ENCODE results near the gene TMEFF2. TPM values are rescaled to one million over a fixed set of nuclear protein-coding genes. Genes with fewer than 3 reads are reported as not detected.

Gene TMEFF2
- total and polyA plus RNA-seq, 9 donors = 7.7 to 35.3 (median 28.2) TPM

DNA sequence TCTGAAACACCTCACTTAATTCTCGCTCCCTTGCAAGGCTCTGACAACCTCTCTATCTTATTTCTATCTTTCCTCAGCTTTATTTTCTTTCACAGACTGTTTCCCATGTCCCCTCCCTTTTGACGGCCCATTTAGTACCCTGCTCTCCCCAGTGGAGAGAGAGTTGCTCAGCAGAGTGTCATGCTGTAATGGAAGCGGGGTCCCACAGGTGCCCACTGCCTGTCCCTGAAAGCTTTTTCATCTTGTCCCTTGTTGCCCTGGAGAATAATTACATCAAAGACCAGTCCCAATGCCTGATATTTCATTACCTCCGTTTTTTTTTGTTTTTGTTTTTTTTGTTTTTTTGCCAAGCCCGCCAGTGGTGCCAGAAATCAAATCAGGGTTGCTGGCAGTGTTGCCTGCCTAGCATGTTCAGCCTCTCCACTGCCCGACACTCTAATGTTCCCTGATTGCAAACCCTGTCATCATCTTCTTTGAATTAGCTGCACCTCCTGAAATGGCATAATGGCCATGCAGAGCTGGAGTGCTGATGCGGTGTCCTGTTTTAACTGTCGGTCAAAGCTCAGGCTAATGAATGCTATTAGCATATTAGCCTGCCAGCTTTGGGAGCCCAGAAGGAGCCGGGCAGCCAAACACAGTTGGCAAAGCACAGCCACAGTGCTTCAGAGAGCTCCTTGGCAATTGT lies 276.6 kb downstream of the TMEFF2 start:
- Histone ChIP-seq H3K4me3 (ENCODE audit: low read length) (no peak overlapping the region), H3K4me1 (ENCODE audit: control insufficient read depth, insufficient read depth, low read length) (no peaks in the 10 kb centered on the region), H3K36me3 (ENCODE audit: control insufficient read depth, insufficient read depth, low read length) (no peaks in the 10 kb centered on the region), H3K27ac (ENCODE audit: low read length) (no peak overlapping the region), H3K27me3 (ENCODE audit: control insufficient read depth, insufficient read depth, low read length) (no peaks in the 10 kb centered on the region), H3K9me3 (replicated peaks; ENCODE audit: control insufficient read depth, low read depth, low read length) (no peaks in the 10 kb centered on the region)
- no peak for DNase-seq
- 82% methylated on average over 8 of the region's 9 CpGs for WGBS (ENCODE audit: insufficient coverage)

DNA sequence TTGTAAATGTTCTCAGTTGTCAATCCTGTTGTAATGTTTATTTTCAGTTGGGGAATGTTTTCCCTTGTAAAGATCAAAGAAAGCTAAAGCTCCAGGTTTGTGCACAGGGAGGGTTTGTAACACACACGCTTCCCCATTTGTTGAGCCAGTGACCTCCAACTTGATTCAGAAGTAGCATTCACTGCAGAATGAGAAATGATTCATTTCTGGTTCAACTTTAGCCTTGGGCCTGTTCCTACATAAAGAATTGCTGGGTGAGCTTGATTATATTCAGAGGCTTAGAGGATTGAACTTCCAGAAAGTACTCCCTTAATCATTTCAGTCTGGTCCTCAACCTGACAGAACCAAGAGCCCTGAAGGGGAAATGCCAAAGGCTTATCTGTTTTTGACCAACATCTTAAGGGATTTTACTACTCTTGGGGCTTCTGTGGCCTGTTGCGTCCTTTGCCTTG lies 277.3 kb downstream of the TMEFF2 start:
- DNase-seq = no peak
- Histone ChIP-seq H3K9me3 (replicated peaks; ENCODE audit: control insufficient read depth, low read depth, low read length) (no peaks in the 10 kb centered on the region), H3K4me3 (ENCODE audit: low read length) (no peak overlapping the region), H3K27ac (ENCODE audit: low read length) (no peak overlapping the region), H3K27me3 (ENCODE audit: control insufficient read depth, insufficient read depth, low read length) (no peaks in the 10 kb centered on the region), H3K36me3 (ENCODE audit: control insufficient read depth, insufficient read depth, low read length) (no peaks in the 10 kb centered on the region), H3K4me1 (ENCODE audit: control insufficient read depth, insufficient read depth, low read length) (no peaks in the 10 kb centered on the region)
- WGBS (ENCODE audit: insufficient coverage) = 87% methylated on average over 2 of the region's 2 CpGs

DNA sequence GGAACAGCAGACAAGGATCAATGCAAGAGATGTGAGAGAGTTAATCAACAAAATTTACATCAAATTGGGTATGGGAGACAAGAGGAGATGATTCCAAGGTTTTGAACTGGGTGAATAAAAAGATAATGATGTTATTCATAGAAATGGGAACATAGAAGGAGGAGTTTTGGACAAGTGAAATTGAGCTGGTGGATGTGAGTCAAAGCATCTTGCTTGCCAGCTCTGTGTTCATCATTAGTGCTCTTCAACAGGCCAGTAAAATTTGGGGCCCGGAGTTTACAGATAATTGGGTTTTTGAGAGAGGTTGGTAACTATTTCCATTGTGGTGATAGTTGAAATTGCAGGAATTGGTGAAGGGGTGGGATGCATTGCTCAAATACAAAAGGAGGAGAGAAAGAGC lies 277.9 kb downstream of the TMEFF2 start:
- no peaks in the 10 kb centered on the region for H3K4me1 ChIP-seq (ENCODE audit: control insufficient read depth, insufficient read depth, low read length)
- H3K4me3 ChIP-seq (ENCODE audit: low read length) = no peak overlapping the region
- H3K9me3 ChIP-seq (replicated peaks; ENCODE audit: control insufficient read depth, low read depth, low read length) = no peaks in the 10 kb centered on the region
- no peak overlapping the region for H3K27ac ChIP-seq (ENCODE audit: low read length)
- no peak for DNase-seq
- H3K36me3 ChIP-seq (ENCODE audit: control insufficient read depth, insufficient read depth, low read length) = no peaks in the 10 kb centered on the region
- H3K27me3 ChIP-seq (ENCODE audit: control insufficient read depth, insufficient read depth, low read length) = no peaks in the 10 kb centered on the region
- 60% methylated on average over 1 of the region's 1 CpG for WGBS (ENCODE audit: insufficient coverage)

DNA sequence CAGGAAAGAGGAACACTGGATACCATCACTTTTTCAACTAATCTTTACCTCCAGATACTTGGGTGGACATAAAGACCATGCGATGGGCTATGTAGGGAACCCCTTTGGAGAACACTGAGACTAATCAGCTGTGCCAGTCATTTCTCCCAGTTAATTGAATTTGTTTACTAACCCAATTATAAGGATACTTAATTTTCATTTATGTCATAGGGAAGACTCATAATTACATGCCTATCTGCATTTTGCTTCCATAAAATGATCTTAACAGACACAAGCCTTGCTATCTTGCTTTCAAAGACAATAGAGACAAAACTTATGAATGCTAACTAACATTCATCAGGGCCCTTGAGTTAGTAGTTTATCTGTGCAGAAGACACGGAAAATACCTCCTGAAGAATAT lies 279.0 kb downstream of the TMEFF2 start:
- DNase-seq = no peak
- Histone ChIP-seq H3K9me3 (replicated peaks; ENCODE audit: control insufficient read depth, low read depth, low read length) (no peaks in the 10 kb centered on the region), H3K27ac (ENCODE audit: low read length) (no peak overlapping the region), H3K4me1 (ENCODE audit: control insufficient read depth, insufficient read depth, low read length) (no peaks in the 10 kb centered on the region), H3K36me3 (ENCODE audit: control insufficient read depth, insufficient read depth, low read length) (no peaks in the 10 kb centered on the region), H3K27me3 (ENCODE audit: control insufficient read depth, insufficient read depth, low read length) (no peaks in the 10 kb centered on the region), H3K4me3 (ENCODE audit: low read length) (no peak overlapping the region)
- WGBS (ENCODE audit: insufficient coverage) = no CpG with 5 or more reads among the region's 2 CpGs

DNA sequence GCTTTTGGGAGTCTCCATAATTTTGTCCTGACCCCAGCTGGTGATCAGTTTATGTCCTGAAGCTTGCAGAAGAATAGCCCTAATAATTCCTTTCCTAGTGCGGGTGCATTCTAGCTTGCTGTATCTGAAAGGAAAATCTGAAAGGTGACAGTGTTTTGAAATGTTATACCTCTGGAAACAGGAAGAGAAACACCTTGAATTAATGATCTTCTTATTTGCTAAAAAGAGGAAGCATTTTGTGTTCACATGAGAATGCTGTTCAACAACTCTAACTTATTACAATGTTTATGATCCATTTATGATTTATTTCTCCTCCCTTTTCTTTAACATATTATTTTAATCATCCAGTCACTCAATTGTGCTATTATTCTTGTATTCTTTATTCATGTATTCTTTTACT lies 280.9 kb downstream of the TMEFF2 start:
- Histone ChIP-seq H3K27me3 (ENCODE audit: control insufficient read depth, insufficient read depth, low read length) (no peaks in the 10 kb centered on the region), H3K9me3 (replicated peaks; ENCODE audit: control insufficient read depth, low read depth, low read length) (no peaks in the 10 kb centered on the region), H3K27ac (ENCODE audit: low read length) (no peak overlapping the region), H3K4me1 (ENCODE audit: control insufficient read depth, insufficient read depth, low read length) (no peaks in the 10 kb centered on the region), H3K4me3 (ENCODE audit: low read length) (no peak overlapping the region), H3K36me3 (ENCODE audit: control insufficient read depth, insufficient read depth, low read length) (no peaks in the 10 kb centered on the region)
- no CpG with 5 or more reads among the region's 1 CpG for WGBS (ENCODE audit: insufficient coverage)
- DNase-seq = no peak

DNA sequence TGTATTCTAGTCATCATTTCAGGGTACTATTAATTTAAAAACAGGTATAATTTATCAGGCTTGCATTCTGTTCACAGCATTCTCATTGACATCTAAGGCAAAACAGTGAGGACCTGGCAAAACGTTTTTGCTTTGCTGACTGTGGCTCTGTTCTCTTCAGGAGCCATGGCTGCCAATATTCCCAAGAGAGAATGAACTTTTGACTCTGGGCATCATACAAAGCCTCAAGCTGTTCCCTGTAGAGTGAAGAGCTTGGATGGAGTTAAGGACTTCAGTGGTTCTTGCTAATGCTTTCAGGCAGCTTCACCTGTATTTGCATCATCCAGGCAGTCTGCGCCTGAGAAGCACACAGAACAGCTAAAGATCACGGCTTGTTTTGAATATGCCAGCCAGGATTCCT lies 282.0 kb downstream of the TMEFF2 start:
- Histone ChIP-seq H3K36me3 (ENCODE audit: control insufficient read depth, insufficient read depth, low read length) (no peaks in the 10 kb centered on the region), H3K9me3 (replicated peaks; ENCODE audit: control insufficient read depth, low read depth, low read length) (no peaks in the 10 kb centered on the region), H3K27me3 (ENCODE audit: control insufficient read depth, insufficient read depth, low read length) (no peaks in the 10 kb centered on the region), H3K4me1 (ENCODE audit: control insufficient read depth, insufficient read depth, low read length) (no peaks in the 10 kb centered on the region), H3K27ac (ENCODE audit: low read length) (no peak overlapping the region), H3K4me3 (ENCODE audit: low read length) (no peak overlapping the region)
- 45% methylated on average over 2 of the region's 3 CpGs for WGBS (ENCODE audit: insufficient coverage)
- no peak for DNase-seq

DNA sequence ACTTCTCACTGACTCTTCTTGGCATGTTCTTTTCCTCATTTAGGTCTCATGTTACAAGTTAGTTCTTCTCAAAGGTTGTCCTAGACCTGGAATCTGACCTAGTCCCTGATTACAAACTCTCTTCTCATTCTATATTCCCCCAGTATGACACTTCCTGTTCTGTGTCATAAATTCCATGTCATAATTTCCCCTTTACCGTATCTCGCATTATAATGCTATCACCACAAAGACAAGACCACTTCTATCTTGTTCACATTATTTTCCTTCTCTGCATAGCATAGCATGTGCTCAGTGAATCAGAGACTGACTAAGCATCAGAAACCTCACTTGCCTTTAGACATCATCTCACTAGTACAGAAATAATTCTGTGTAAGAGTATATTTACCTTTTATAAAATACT lies 284.2 kb downstream of the TMEFF2 start:
- Histone ChIP-seq H3K4me1 (ENCODE audit: control insufficient read depth, insufficient read depth, low read length) (no peaks in the 10 kb centered on the region), H3K27me3 (ENCODE audit: control insufficient read depth, insufficient read depth, low read length) (no peaks in the 10 kb centered on the region), H3K9me3 (replicated peaks; ENCODE audit: control insufficient read depth, low read depth, low read length) (no peaks in the 10 kb centered on the region), H3K27ac (ENCODE audit: low read length) (no peak overlapping the region), H3K4me3 (ENCODE audit: low read length) (no peak overlapping the region), H3K36me3 (ENCODE audit: control insufficient read depth, insufficient read depth, low read length) (no peaks in the 10 kb centered on the region)
- DNase-seq = no peak
- WGBS (ENCODE audit: insufficient coverage) = no CpG with 5 or more reads among the region's 2 CpGs

DNA sequence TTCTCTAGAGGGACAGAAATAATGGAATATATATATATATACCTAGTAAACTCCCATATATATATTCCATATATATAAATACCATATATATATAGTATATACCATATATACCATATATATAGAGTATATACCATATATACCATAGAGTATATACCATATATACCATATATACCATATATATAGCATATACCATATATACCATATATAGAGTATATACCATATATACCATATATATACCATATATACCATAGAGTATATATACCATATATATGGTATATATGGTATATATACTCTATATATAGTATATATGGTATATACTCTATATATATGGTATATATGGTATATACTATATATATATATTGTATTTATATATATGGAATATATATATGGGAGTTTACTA lies 285.9 kb downstream of the TMEFF2 start:
- H3K4me1 ChIP-seq (ENCODE audit: control insufficient read depth, insufficient read depth, low read length) = no peaks in the 10 kb centered on the region
- no peak overlapping the region for H3K4me3 ChIP-seq (ENCODE audit: low read length)
- no peaks in the 10 kb centered on the region for H3K36me3 ChIP-seq (ENCODE audit: control insufficient read depth, insufficient read depth, low read length)
- no peak overlapping the region for H3K27ac ChIP-seq (ENCODE audit: low read length)
- no peaks in the 10 kb centered on the region for H3K27me3 ChIP-seq (ENCODE audit: control insufficient read depth, insufficient read depth, low read length)
- no peak for DNase-seq
- H3K9me3 ChIP-seq (replicated peaks; ENCODE audit: control insufficient read depth, low read depth, low read length) = no peaks in the 10 kb centered on the region

DNA sequence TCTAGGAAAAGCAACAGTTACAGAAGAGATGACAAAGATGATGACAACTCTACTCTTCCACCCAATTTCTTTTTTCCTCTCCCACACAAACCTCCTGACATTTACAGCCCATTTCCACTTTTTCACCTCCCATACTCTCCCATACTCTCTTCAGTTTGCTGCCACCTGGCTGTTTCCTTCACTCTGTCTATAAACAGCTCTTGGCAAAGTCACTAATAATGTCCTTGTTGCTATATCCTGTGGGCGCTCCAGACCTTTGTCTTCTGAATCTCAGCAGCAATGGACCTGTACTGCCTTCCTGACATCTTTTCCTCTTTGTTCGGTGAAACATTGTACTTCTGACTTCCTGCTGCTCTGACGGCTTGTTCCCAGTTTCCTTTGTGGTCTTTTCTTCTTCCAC lies 287.2 kb downstream of the TMEFF2 start:
- no peak overlapping the region for H3K4me3 ChIP-seq (ENCODE audit: low read length)
- H3K4me1 ChIP-seq (ENCODE audit: control insufficient read depth, insufficient read depth, low read length) = no peaks in the 10 kb centered on the region
- DNase-seq = peak; percentile 23
- no peaks in the 10 kb centered on the region for H3K9me3 ChIP-seq (replicated peaks; ENCODE audit: control insufficient read depth, low read depth, low read length)
- no peaks in the 10 kb centered on the region for H3K36me3 ChIP-seq (ENCODE audit: control insufficient read depth, insufficient read depth, low read length)
- H3K27ac ChIP-seq (ENCODE audit: low read length) = no peak overlapping the region
- WGBS (ENCODE audit: insufficient coverage) = 88% methylated on average over 3 of the region's 3 CpGs
- no peaks in the 10 kb centered on the region for H3K27me3 ChIP-seq (ENCODE audit: control insufficient read depth, insufficient read depth, low read length)

DNA sequence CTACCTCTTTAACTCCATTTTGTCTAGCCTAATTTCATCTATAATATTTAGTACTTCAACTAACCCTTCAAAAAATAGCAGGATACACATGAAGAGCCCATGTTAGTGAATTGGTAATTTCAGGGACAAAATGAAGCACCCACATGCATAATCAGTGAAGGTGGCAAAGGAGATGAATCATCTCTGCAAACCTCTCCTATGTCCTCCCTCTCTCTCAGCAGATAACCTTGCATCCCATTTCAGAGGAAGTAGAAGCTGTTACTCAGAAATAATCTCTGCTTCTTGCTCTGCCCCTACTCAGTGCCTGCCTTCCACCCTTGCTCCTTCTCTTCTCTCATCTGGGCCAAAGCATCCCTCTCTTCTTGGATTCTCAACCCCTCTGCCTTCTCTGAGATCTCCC lies 287.6 kb downstream of the TMEFF2 start:
- H3K27ac ChIP-seq (ENCODE audit: low read length) = no peak overlapping the region
- no peak for DNase-seq
- H3K4me1 ChIP-seq (ENCODE audit: control insufficient read depth, insufficient read depth, low read length) = no peaks in the 10 kb centered on the region
- no peaks in the 10 kb centered on the region for H3K27me3 ChIP-seq (ENCODE audit: control insufficient read depth, insufficient read depth, low read length)
- no peaks in the 10 kb centered on the region for H3K9me3 ChIP-seq (replicated peaks; ENCODE audit: control insufficient read depth, low read depth, low read length)
- H3K4me3 ChIP-seq (ENCODE audit: low read length) = no peak overlapping the region
- no peaks in the 10 kb centered on the region for H3K36me3 ChIP-seq (ENCODE audit: control insufficient read depth, insufficient read depth, low read length)

DNA sequence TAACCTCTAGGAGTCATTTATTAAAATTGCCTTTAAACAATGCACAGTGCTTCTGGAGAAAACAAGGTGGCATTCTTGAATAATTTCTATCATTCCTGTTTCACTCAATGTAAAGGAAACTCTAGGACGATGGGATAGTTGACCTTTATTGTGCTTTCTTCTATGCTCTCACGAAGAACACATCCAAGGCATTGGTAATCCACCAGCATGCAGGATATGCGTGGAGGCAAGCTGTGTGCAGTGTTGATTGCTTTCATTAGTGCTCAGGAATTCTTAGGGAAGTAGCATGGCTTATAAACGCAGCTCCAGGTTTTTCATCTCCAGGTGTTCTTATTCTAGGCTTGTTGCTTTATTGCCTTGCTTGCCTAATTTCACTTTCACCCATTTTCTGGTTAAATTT lies 289.4 kb downstream of the TMEFF2 start:
- Histone ChIP-seq H3K4me3 (ENCODE audit: low read length) (no peak overlapping the region), H3K36me3 (ENCODE audit: control insufficient read depth, insufficient read depth, low read length) (no peaks in the 10 kb centered on the region), H3K9me3 (replicated peaks; ENCODE audit: control insufficient read depth, low read depth, low read length) (no peaks in the 10 kb centered on the region), H3K27ac (ENCODE audit: low read length) (no peak overlapping the region), H3K27me3 (ENCODE audit: control insufficient read depth, insufficient read depth, low read length) (no peaks in the 10 kb centered on the region), H3K4me1 (ENCODE audit: control insufficient read depth, insufficient read depth, low read length) (no peaks in the 10 kb centered on the region)
- DNase-seq = no peak
- WGBS (ENCODE audit: insufficient coverage) = 33% methylated on average over 1 of the region's 4 CpGs
